Prostate gland (tissue), 2 donors: ENCODE results near the gene TMEM39A.

Source experiments
- CTCF ChIP-seq, 4 experiments: fragments of 200-600 bp in 2 of 4; fragments of 450-650 bp in 2 of 4; sonication (generic) in 2 of 4; IDR thresholded peaks; 1 replicate in 3 of 4; 2 replicates in 1 of 4; pipeline ENCODE4 v1.5.1; 2016 to 2019; ENCODE audit warnings: antibody characterized with exemption in 4 of 4, mild to moderate bottlenecking in 2 of 4, moderate library complexity in 2 of 4
- POLR2A ChIP-seq: fragments of 450-650 bp; IDR thresholded peaks from one replicate; pipeline ENCODE4 v1.6.1; 2016; ENCODE audit warnings: antibody characterized with exemption, mild to moderate bottlenecking

- no peak for TF ChIP-seq POLR2A
- TF ChIP-seq CTCF (IDR thresholded peaks at IDR 0.05), result no peak
Measured at GRCh38 chr3:119492810-119493209, 29.4 kb upstream of the TMEM39A start.
